Activated CD4-positive, alpha-beta T cell treated with anti-CD3 and anti-CD28 coated beads for 1 hour (primary cell): ENCODE data around the gene THRA.
A peak's percentile ranks its signal among the peaks of the same experiment; 100 is the strongest.

Source experiments
- DNase-seq: peaks from one replicate; pipeline ENCODE4 v3.0.0-alpha.2; 2020

Gene THRA

DNA sequence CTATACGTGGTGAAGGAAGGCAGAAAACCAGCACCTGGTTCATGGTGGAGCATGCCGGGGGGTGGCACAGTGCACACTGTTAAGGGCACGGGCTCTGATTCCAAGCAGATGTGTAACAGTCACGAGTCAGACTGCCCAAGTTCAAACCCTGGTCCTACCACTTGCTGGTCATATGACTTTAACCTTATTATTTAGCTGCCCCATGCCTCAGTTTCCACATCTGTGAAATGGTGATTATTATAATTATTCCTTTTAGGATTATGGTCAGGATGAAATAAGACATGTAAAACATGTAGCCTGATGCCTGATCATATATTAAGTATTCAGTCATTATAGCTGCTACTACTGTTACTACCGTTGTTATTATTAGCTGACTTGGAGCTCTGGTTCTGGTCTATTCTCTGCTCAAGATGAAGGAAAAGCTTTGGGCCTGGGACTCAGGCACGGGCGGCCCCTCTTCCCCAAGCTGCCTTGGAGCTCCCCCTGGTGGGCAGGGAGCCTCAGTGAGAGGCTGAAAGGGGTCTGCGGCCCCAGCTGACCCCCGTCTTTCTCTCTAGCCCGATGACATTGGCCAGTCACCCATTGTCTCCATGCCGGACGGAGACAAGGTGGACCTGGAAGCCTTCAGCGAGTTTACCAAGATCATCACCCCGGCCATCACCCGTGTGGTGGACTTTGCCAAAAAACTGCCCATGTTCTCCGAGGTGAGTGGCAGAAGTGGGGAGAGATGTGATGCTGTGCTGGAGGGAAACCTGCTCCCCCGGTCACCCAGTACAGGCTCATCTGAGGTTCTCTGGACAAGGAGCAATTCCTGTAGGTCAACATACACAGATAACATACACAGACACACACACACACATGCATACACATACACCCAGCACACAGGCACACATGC is 23.6 kb downstream of the THRA start:
- peak; percentile 45 for DNase-seq

GRCh38 chr17:40087049-40087794 is 24.5 kb downstream of the THRA start:
- no peak for DNase-seq

DNA sequence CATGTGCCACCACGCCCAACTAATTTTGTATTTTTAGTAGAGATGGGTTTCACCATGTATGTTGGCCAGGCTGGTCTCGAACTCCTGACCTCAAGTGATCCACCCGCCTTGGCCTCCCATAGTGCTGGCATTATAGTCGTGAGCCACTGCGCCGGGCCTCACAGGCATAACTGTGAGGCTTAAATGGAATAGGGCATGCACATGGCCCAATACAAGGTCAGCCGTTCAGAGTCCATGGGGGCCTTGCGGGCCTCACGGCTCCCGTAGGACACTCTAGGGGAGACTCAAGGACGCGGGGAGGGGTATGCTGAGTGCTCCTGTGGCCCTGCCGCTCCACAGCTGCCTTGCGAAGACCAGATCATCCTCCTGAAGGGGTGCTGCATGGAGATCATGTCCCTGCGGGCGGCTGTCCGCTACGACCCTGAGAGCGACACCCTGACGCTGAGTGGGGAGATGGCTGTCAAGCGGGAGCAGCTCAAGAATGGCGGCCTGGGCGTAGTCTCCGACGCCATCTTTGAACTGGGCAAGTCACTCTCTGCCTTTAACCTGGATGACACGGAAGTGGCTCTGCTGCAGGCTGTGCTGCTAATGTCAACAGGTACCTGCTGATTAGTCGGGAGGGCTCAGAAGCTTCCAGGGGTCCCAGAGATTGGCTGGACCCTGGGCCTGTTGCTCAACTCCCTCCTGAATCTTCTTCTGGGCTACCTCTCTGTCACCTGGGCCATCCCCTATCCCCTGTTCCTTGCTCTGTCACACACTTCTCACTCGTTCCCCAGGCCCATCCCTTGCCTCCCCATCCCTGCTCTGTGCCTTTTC is 25.3 kb downstream of the THRA start:
- DNase-seq = no peak

- no peak for DNase-seq
Observed at GRCh38 chr17:40089077-40089895, 26.5 kb downstream of the THRA start.

DNA sequence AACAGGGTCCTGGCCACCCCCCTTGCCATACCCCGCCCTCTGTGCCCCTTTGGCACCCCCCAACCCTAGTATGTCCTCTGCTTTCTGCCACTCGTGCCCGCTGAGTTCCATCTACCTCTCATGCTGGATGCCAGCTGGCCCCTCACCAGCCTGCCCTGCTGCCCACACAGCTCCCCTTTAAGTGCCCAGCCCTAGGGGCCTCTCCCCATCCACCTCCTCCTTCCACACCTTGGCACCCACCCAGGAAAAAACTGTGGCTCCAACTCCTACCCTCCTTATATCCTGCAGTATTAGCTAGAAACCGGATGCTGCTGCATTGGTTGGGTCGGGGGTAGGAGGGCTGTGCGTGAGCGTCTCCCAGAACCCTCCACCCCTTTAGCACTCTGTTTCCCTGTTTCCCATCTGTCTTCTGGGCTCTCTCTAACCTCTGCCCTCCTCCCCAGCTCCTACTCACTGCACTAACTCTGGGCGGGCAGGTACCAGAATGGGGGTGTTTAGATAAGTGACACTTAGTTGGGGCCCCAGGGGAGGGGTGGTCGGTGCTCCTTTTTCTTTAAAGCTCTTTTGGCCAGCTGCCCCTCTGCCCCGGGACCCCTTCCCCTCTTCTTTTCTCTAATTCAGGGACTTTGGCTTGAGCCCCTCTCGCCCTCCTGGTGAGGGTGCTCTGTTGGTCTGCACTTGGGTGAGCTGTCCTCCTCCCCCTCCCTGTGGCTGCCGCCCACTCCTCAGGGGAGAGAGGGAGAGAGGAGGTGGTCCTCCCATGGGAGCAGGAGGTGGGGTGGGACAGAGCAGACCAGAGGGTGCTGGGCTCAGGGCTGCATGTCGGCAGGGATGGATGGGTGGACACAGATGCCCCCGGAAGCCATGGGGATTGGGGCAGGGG is 27.7 kb downstream of the THRA start:
- DNase-seq = no peak

GRCh38 chr17:40091691-40092397 is 29.1 kb downstream of the THRA start:
- DNase-seq = no peak

DNA sequence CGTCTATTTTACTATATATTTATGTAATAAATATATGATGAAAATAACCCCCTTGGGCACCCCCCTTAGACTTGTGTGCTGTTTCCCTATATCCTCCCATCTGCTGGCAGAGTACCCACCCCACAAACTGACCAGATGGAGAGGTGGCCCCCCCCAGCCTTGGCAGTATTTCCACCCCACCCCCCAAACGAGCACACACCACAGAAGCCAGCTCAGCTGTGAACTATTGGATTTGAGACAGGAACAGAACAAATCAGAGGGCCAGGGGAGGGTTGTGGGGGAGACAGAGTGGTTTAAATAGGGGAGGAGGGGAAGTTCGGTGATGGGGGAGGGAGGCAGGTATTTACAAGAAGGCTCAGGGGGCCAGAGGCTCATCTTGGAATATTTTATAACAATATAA is 29.8 kb downstream of the THRA start:
- DNase-seq = no peak

DNA sequence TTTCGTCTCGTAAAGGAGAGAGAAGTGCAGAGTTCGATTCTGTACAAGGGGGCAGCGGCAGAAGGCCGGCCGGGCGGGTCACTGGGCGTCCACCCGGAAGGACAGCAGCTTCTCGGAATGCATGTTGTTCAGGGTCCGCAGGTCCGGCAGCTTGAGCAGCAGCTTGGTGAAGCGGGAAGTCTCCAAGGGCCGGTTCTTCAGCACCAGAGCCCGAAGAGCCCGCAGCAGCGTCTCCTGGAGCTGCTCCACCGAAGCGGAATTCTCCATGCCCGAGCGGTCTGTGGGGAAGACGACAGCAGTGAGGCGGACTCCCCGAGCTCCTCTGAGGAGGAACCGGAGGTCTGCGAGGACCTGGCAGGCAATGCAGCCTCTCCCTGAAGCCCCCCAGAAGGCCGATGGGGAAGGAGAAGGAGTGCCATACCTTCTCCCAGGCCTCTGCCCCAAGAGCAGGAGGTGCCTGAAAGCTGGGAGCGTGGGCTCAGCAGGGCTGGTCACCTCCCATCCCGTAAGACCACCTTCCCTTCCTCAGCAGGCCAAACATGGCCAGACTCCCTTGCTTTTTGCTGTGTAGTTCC is 30.3 kb downstream of the THRA start:
- DNase-seq = no peak

- DNase-seq = no peak
Observed at GRCh38 chr17:40093580-40094201, 30.9 kb downstream of the THRA start.

- no peak for DNase-seq
Observed at GRCh38 chr17:40094874-40095273, 32.1 kb downstream of the THRA start.

- no peak for DNase-seq
Observed at GRCh38 chr17:40095351-40095943, 32.7 kb downstream of the THRA start.

DNA sequence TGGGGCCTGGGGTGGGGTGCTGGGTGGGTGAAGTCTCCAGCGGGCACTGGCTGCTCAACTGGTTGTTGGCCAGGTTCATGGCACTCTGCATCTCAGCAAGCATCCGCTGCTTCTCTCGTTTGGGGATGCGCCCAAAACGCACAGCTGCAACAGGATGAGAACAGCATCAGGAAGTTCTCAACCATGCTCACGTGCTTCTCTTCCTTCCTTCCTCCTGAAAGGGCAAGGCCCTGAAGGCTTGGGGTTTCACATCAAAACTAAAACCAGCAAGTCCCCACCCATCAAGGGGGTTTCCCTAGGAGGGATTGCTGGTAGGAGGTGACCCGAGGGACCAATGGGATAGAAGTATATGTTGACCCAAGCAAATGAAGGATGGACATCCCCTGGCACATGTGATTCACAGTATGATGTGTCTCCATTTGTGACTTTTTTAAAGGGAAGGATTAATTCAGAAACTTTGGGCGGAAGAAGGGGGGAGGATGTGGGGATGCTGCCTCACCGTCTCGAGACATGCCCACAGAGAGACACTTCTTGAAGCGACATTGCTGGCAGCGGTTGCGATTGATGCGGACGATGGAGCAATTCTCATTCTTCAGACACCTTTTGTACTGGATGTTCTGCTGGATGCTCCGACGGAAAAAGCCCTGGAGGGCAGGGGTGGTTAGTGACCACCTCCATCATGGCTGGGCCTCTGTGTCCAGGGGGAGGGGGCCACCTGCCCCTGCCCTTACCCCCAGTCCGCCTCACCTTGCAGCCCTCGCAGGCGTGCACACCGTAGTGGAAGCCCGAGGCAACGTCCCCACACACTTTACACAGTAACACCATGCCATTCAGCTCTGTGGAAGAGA is 33.4 kb downstream of the THRA start:
- peak; percentile 62 for DNase-seq

- no peak for DNase-seq
Observed at GRCh38 chr17:40097087-40097486, 34.3 kb downstream of the THRA start.

- DNase-seq = no peak
Observed at GRCh38 chr17:40097931-40098845, 35.4 kb downstream of the THRA start.

GRCh38 chr17:40098846-40099618 is 36.3 kb downstream of the THRA start:
- DNase-seq = peak; percentile 98
